DOHH2 (cell line): ENCODE results near the gene PAK5.

Source experiments
- EZH2phosphoT487 ChIP-seq: fragments of 200-600 bp; sonication (generic); IDR thresholded peaks from 2 replicates; pipeline ENCODE4 v1.6.1; 2017; ENCODE audit warnings: borderline replicate concordance, mild to moderate bottlenecking, antibody characterized with exemption, low read length, moderate library complexity, mixed read lengths
- TF ChIP-seq, protein P1 (sequence below): fragments of 200-600 bp; sonication (generic); IDR thresholded peaks from one replicate; pipeline ENCODE4 v1.5.1; 2014; ENCODE audit warnings: antibody characterized with exemption, mild to moderate bottlenecking, low read depth, low read length; ENCODE audit not compliant: poor library complexity, severe bottlenecking

DNA sequence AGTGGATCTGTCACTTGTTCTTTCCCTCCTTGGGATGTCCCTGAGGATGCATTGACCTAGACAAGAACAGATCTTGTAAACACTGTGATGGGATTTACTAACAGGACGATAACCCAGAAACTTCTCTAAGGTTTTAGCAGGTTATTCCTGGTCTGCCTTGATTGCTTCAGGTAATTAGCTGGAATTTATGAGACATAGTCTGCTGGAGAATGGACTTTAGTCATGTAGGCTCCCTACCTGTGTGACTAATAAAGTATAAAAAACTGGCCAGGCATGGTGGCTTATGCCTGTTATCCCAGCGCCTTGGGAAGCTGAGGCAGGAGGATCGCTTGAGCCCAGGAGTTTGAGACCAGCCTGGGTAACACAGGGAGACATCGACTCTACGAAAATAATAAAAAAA, 96.1 kb downstream of the PAK5 start:
- TF ChIP-seq, protein P1, sequence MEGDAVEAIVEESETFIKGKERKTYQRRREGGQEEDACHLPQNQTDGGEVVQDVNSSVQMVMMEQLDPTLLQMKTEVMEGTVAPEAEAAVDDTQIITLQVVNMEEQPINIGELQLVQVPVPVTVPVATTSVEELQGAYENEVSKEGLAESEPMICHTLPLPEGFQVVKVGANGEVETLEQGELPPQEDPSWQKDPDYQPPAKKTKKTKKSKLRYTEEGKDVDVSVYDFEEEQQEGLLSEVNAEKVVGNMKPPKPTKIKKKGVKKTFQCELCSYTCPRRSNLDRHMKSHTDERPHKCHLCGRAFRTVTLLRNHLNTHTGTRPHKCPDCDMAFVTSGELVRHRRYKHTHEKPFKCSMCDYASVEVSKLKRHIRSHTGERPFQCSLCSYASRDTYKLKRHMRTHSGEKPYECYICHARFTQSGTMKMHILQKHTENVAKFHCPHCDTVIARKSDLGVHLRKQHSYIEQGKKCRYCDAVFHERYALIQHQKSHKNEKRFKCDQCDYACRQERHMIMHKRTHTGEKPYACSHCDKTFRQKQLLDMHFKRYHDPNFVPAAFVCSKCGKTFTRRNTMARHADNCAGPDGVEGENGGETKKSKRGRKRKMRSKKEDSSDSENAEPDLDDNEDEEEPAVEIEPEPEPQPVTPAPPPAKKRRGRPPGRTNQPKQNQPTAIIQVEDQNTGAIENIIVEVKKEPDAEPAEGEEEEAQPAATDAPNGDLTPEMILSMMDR = no peak
- no peak for TF ChIP-seq EZH2phosphoT487
